ENCODE results near the gene PPP1R16B. TPM values are rescaled to one million over a fixed set of nuclear protein-coding genes. Genes with fewer than 3 reads are reported as not detected.

Gene PPP1R16B
- total and polyA plus RNA-seq, 9 donors = 0.92 to 56.4 (median 2.9) TPM

GRCh38 chr20:38844963-38845362, 39.5 kb downstream of the PPP1R16B start:
- Histone ChIP-seq H3K27ac (no peak overlapping the region), H3K4me3 (no peak overlapping the region), H3K9me3 (no peaks in the 10 kb centered on the region), H3K4me1 (ENCODE audit: insufficient read depth) (no peaks in the 10 kb centered on the region), H3K36me3 (no peaks in the 10 kb centered on the region), H3K27me3 (no peaks in the 10 kb centered on the region)
- TF ChIP-seq POLR2A (IDR thresholded peaks at IDR 0.05) (no peak), EP300 (IDR thresholded peaks at IDR 0.05) (no peak), CTCF (IDR thresholded peaks at IDR 0.05) (no peak)
- intact Hi-C loops (cut with DNase I) = no loop called here
- no peak for DNase-seq
- WGBS, 3 donors = 61 to 66% (median 64%) methylated on average over 4 of the region's 4 CpGs

- intact Hi-C loops (cut with DNase I) = no loop called here
Observed at GRCh38 chr20:38847840-38848239, 42.3 kb downstream of the PPP1R16B start.

GRCh38 chr20:38853759-38854158, 48.3 kb downstream of the PPP1R16B start:
- Histone ChIP-seq H3K4me3 (no peak overlapping the region), H3K4me1 (ENCODE audit: insufficient read depth) (no peaks in the 10 kb centered on the region), H3K27me3 (no peaks in the 10 kb centered on the region), H3K36me3 (no peaks in the 10 kb centered on the region), H3K27ac (no peak overlapping the region), H3K9me3 (no peaks in the 10 kb centered on the region)
- no peak for DNase-seq
- intact Hi-C loops (cut with DNase I) = no loop called here
- WGBS, 3 donors = 88 to 93% (median 90%) methylated on average over 8 of the region's 8 CpGs
- TF ChIP-seq CTCF (IDR thresholded peaks at IDR 0.05) = no peak
- no peak for TF ChIP-seq EP300 (IDR thresholded peaks at IDR 0.05)
- no peak for TF ChIP-seq POLR2A (IDR thresholded peaks at IDR 0.05)

More at GRCh38 chr20:38847840-38848239, 42.3 kb downstream of the PPP1R16B start:
- Histone ChIP-seq H3K27ac (no peak overlapping the region), H3K9me3 (no peaks in the 10 kb centered on the region), H3K36me3 (no peaks in the 10 kb centered on the region), H3K27me3 (no peaks in the 10 kb centered on the region), H3K4me1 (ENCODE audit: insufficient read depth) (no peaks in the 10 kb centered on the region), H3K4me3 (no peak overlapping the region)
- 60 to 67% (median 67%) methylated on average over 1 of the region's 1 CpG for WGBS, 3 donors
- DNase-seq = no peak
- TF ChIP-seq CTCF (IDR thresholded peaks at IDR 0.05) = no peak
- no peak for TF ChIP-seq EP300 (IDR thresholded peaks at IDR 0.05)
- no peak for TF ChIP-seq POLR2A (IDR thresholded peaks at IDR 0.05)

GRCh38 chr20:38854654-38855066, 49.2 kb downstream of the PPP1R16B start:
- H3K27ac ChIP-seq = no peak overlapping the region
- WGBS, 3 donors = 72 to 83% (median 72%) methylated on average over 3 of the region's 3 CpGs
- intact Hi-C loops (cut with DNase I) = no loop called here
- no peaks in the 10 kb centered on the region for H3K4me1 ChIP-seq (ENCODE audit: insufficient read depth)
- DNase-seq = no peak
- TF ChIP-seq POLR2A (IDR thresholded peaks at IDR 0.05) (no peak), CTCF (IDR thresholded peaks at IDR 0.05) (no peak)
- H3K4me3 ChIP-seq = no peak overlapping the region
- H3K36me3 ChIP-seq = no peaks in the 10 kb centered on the region
- H3K9me3 ChIP-seq = no peaks in the 10 kb centered on the region
- H3K27me3 ChIP-seq = no peaks in the 10 kb centered on the region

Data from ovary (tissue), 9 donors.